Measurements from ENCODE around the gene GNG12.
A peak's percentile ranks its signal among the peaks of the same experiment; 100 is the strongest.

GNG12 gene

DNA sequence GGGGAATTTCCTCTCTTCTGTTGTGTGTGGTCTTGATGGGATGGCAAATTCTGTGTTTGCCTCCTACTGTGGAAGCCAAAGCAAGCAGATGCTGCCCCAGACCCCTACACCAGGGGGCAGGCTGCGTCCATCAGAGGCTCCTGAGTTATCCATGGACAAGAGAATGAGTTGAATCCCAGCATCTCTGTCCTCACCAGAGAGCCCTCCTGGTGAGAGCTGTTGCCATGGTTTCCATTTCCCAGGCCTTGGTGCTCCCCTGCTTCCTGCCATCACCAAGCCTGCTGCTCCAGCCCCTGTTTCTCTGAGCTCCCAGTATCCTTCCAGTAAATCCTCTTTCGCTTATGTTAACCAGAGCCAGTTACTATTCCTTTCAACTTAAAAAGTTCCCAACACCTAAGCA, 20.4 kb upstream of the GNG12 start:
- DNase-seq (ENCODE audit: extremely low read depth, low read depth), result peak; percentile 54
- TF ChIP-seq, protein P1, sequence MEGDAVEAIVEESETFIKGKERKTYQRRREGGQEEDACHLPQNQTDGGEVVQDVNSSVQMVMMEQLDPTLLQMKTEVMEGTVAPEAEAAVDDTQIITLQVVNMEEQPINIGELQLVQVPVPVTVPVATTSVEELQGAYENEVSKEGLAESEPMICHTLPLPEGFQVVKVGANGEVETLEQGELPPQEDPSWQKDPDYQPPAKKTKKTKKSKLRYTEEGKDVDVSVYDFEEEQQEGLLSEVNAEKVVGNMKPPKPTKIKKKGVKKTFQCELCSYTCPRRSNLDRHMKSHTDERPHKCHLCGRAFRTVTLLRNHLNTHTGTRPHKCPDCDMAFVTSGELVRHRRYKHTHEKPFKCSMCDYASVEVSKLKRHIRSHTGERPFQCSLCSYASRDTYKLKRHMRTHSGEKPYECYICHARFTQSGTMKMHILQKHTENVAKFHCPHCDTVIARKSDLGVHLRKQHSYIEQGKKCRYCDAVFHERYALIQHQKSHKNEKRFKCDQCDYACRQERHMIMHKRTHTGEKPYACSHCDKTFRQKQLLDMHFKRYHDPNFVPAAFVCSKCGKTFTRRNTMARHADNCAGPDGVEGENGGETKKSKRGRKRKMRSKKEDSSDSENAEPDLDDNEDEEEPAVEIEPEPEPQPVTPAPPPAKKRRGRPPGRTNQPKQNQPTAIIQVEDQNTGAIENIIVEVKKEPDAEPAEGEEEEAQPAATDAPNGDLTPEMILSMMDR (IDR thresholded peaks at IDR 0.05; ENCODE audit: low read depth, low read length), result peak; percentile 99

DNA sequence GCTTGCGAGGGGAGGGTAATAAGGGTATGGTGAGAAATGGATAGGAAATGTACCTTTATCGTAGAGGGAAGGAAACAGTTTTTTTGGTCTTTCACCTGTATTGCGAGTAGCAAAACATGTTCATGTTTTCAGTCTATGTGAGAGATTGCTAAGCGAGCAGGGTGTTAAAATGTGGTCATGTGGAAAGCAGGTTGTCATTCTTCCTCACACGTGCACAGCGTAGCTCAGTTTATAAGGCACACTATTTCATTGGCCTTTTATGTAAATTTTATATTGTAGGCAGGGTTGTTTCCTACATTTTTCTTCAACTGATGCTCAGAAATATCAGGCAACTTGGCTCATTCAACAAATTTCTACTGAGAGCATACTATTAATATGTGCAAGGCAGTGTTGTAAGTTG, 18.5 kb upstream of the GNG12 start:
- no peak for DNase-seq (ENCODE audit: extremely low read depth, low read depth)
- TF ChIP-seq, protein P1 (IDR thresholded peaks at IDR 0.05; ENCODE audit: low read depth, low read length), result no peak

DNA sequence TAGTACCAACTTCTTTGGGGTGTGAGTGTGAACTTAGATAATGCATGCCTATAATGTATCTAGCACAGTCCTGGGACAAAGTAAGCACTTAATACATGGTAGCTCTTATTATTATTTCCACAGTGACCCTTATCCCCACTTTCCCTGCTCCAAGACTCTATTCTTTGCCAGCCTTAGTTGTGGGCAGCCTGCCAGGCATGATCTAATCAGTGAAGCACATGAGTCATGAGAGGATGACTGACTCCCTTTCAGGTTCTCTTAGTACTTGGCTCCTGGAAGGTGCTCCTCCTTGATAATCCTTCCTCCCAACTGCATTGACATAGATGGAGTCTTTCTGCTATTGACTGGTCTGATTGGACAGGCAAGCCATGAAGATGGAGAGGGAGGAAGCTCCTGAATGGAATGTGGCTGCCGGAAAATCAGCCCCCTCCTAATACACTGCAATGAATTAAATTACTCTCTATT, 17.4 kb upstream of the GNG12 start:
- TF ChIP-seq, protein P1 (IDR thresholded peaks at IDR 0.05; ENCODE audit: low read depth, low read length), result no peak
- DNase-seq (ENCODE audit: extremely low read depth, low read depth), result peak; percentile 41

DNA sequence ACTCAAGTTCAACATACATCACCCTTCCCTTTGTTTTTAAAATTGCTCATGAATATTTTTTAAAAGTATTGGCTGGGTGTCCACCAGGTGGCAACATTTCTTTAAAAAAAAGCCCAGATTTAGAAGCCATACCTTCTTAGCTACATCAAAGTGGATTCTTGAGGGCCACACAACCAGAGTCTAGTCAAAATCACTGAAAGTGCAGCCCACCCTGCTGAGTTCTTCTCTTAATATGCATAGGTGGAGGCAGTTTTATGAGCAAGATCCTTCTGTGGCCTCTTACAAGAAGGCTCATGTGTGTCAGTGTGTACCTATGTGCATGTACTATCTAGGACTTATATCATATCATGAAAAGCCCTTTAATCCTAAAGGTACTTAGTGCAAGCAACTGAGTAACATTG, 16.9 kb upstream of the GNG12 start:
- no peak for DNase-seq (ENCODE audit: extremely low read depth, low read depth)

DNA sequence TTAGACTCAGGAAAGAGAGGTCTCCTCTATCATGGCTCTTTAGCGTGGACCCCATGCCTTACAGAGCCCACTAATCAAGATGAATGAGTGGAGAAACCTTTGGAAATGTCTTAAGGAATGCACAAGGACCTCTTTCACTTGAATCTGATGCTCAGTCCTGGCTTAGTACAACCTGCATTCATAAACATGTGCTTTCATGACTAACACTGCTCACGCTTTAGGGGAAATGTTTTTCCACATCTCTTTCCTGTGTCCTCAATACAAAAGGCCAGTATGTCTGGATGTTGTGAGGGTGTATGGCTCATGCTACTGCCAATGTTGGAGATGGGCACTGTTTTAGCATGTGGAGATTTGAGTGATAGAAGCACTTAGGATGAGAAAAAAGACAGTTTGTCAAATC, 14.2 kb upstream of the GNG12 start:
- TF ChIP-seq, protein P1 (IDR thresholded peaks at IDR 0.05; ENCODE audit: low read depth, low read length), result no peak
- no peak for DNase-seq (ENCODE audit: extremely low read depth, low read depth)

More for the DNA sequence above, 16.9 kb upstream of the GNG12 start:
- TF ChIP-seq, protein P1 (IDR thresholded peaks at IDR 0.05; ENCODE audit: low read depth, low read length), result peak; percentile 47

DNA sequence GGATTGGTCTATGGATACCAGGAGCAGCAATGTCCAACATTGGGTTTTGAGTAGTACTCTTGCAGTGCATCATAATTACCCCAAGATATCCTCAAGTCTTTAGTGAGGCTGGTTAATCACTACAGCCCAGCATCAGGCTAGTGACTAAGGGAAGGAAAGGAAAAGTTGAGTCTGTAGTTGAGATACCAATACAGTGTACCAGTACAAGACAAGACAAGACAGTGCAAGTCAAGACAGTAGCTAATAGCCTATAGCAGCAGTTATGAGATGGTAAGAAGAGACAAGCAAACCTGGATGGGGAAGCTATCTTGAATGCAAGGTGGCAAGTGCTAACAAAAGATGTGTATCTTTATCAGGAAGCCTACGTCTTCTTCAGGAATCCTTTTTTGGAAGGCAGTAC, 13.3 kb upstream of the GNG12 start:
- TF ChIP-seq, protein P1 (IDR thresholded peaks at IDR 0.05; ENCODE audit: low read depth, low read length), result no peak
- DNase-seq (ENCODE audit: extremely low read depth, low read depth), result no peak

DNA sequence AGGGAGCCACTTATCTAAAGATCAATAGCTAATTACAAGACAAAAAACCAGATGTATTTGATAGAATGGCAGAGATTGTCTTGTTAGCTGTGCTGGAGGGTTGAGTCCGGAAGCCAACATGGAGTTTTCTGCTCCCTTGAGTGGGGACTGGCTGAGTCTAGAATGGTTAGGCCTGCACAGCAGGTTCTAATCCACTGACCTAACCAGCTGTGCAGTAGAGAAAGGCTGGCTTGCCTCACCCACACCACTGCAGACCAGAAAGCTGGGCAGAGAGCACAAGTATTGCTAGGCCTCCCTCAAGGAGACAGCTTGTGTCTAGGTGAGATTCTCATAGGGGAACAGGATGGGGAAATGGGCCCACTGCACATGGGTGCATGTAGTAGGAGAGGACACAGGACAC, 11.7 kb upstream of the GNG12 start:
- TF ChIP-seq, protein P1 (IDR thresholded peaks at IDR 0.05; ENCODE audit: low read depth, low read length), result no peak
- no peak for DNase-seq (ENCODE audit: extremely low read depth, low read depth)
